K562 (cell line): ENCODE data around the gene UBE2L3. TPM values are rescaled to one million over a fixed set of nuclear protein-coding genes. Genes with fewer than 3 reads are reported as not detected.
A peak's percentile ranks its signal among the peaks of the same experiment; 100 is the strongest.

ENCODE experiments used
- ATAC-seq: fragments of 200-7000 bp; cut with Tn5 transposase; 3 replicates; pipeline ENCODE4 v1.9.1; 2020; ENCODE audit warnings: moderate library complexity
- BruUV-seq: library from RNA; stranded (reverse); fragments of 400-500 nt; replicated peaks from 2 replicates; lab custom pipeline; 2021; lab: Mats Ljungman, UMichigan
- CTCF ChIA-PET: fragments of 300-600 bp; formaldehyde crosslinking; extraction: SDS; loops from one replicate; lab custom pipeline; 2021; ENCODE audit warnings: low intra/inter-chr PET ratio; lab: Yijun Ruan, JAX
- POLR2A ChIA-PET: fragments of 300-600, 350-650 bp; sonication (Branson Sonifier 250); formaldehyde crosslinking; extraction: SDS; loops from one replicate; lab custom pipeline; 2021; ENCODE audit warnings: antibody characterized with exemption, inconsistent platforms; lab: Yijun Ruan, JAX
- DNase-seq, 4 experiments: peaks; one replicate each; pipeline versions ENCODE4 v3.0.0 to v3.0.0-alpha.2; 2011 to 2018; ENCODE audit warnings: low spot score in 3 of 4, mixed read lengths in 3 of 4; ENCODE audit errors: extremely low read depth in 1 of 4
- FAIRE-seq: peaks from 2 replicates; lab custom pipeline; 2011; peaks lifted over from hg19 to GRCh38; lab: Jason Lieb, UNC
- H2AFZ ChIP-seq: 2 replicates; pipeline ENCODE4 v1.6.0; 2011; ENCODE audit warnings: low read depth, low read length, control low read depth, inconsistent platforms
- H3K27ac ChIP-seq: fragments of 200-600 bp; 3 replicates; pipeline ENCODE4 v1.8.0; 2011; ENCODE audit warnings: low read depth, mild to moderate bottlenecking, control low read depth, inconsistent platforms, low read length, moderate library complexity, mixed read lengths; ENCODE audit errors: extremely low read depth
- H3K27me3 ChIP-seq, 2 experiments: fragments of 300-600 bp in 1 of 2; 2 replicates in 1 of 2; 3 replicates in 1 of 2; pipeline versions ENCODE4 v1.6.0 to v1.8.0; 2011; ENCODE audit warnings: inconsistent platforms in 2 of 2, low read length in 2 of 2, mild to moderate bottlenecking in 1 of 2, mixed read lengths in 1 of 2, moderate library complexity in 1 of 2; ENCODE audit not compliant: control insufficient read depth in 2 of 2, insufficient read depth in 2 of 2
- H3K36me3 ChIP-seq: fragments of 300-600 bp; 3 replicates; pipeline ENCODE4 v1.8.0; 2011; ENCODE audit warnings: mild to moderate bottlenecking, low read length, inconsistent platforms; ENCODE audit not compliant: control insufficient read depth, insufficient read depth
- H3K4me1 ChIP-seq, 2 experiments: fragments of 200-600 bp in 1 of 2; replicated peaks in 1 of 2; 2 replicates in 1 of 2; 3 replicates in 1 of 2; pipeline versions ENCODE4 v1.5.1 to v1.8.0; 2011; ENCODE audit warnings: inconsistent platforms in 2 of 2, low read length in 2 of 2, mild to moderate bottlenecking in 1 of 2, mixed read lengths in 1 of 2, moderate library complexity in 1 of 2; ENCODE audit not compliant: control insufficient read depth in 2 of 2, insufficient read depth in 2 of 2
- H3K4me2 ChIP-seq: 2 replicates; pipeline ENCODE4 v1.6.1; 2011; ENCODE audit warnings: low read length, control low read depth, inconsistent platforms, mixed read lengths; ENCODE audit not compliant: insufficient read depth
- H3K4me3 ChIP-seq: fragments of 200-600 bp; sonication (generic), shearing (Covaris generic); 2 replicates; pipeline ENCODE4 v1.5.1; 2016; ENCODE audit warnings: control low read depth, inconsistent platforms
- H3K79me2 ChIP-seq: fragments of 200-600 bp; 3 replicates; pipeline ENCODE4 v1.8.0; 2011; ENCODE audit warnings: low read length, inconsistent platforms; ENCODE audit not compliant: control insufficient read depth, insufficient read depth
- H3K9ac ChIP-seq, 2 experiments: 2 replicates each; pipeline versions ENCODE4 v1.6.0 to v1.6.1; 2011; ENCODE audit warnings: low read depth in 2 of 2, low read length in 2 of 2, control low read depth in 1 of 2, inconsistent platforms in 1 of 2, mild to moderate bottlenecking in 1 of 2, mixed read lengths in 1 of 2; ENCODE audit not compliant: insufficient read depth in 1 of 2
- H3K9me1 ChIP-seq: one replicate; pipeline ENCODE4 v1.6.0; 2011; ENCODE audit warnings: inconsistent platforms, mild to moderate bottlenecking, low read length, moderate library complexity; ENCODE audit not compliant: control insufficient read depth, insufficient read depth
- H3K9me3 ChIP-seq: replicated peaks from 2 replicates; pipeline ENCODE4 v1.5.1; 2011; ENCODE audit warnings: low read depth, low read length, inconsistent platforms; ENCODE audit not compliant: control insufficient read depth, insufficient read depth
- H4K20me1 ChIP-seq: replicated peaks from 2 replicates; pipeline ENCODE4 v1.6.1; 2011; ENCODE audit warnings: low read length, inconsistent platforms, mixed read lengths; ENCODE audit not compliant: control insufficient read depth, insufficient read depth
- CHCHD3 ChIP-seq: fragments of 250-450 bp; sonication (Bioruptor Pico); IDR thresholded peaks from 2 replicates; pipeline ENCODE4 v2.1.2; 2022; ENCODE audit warnings: mild to moderate bottlenecking
- HOXB6 ChIP-seq: fragments of 250-450 bp; sonication (Bioruptor Pico); IDR thresholded peaks from 2 replicates; pipeline ENCODE4 v1.5.1; 2022; ENCODE audit warnings: mild to moderate bottlenecking, borderline replicate concordance
- KDM1A ChIP-seq, 2 experiments: fragments of 450-650 bp; IDR thresholded peaks; 2 replicates each; pipeline ENCODE4 v1.6.1; 2016; ENCODE audit warnings: mild to moderate bottlenecking in 2 of 2
- LARP7 ChIP-seq: fragments of 450-650 bp; IDR thresholded peaks from 2 replicates; pipeline ENCODE4 v1.6.1; 2016
- PYGO2 ChIP-seq: fragments of 450-650 bp; IDR thresholded peaks from 2 replicates; pipeline ENCODE4 v1.6.1; 2016; ENCODE audit warnings: mild to moderate bottlenecking, missing genetic modification characterization, moderate library complexity, missing compliant biosample characterization
- RBBP5 ChIP-seq: fragments of 200-600 bp; sonication (generic); IDR thresholded peaks from 2 replicates; pipeline ENCODE4 v1.6.1; 2012; ENCODE audit warnings: borderline replicate concordance, mild to moderate bottlenecking, low read length, control low read depth, inconsistent platforms; ENCODE audit not compliant: insufficient read depth, poor library complexity, severe bottlenecking
- RFX7 ChIP-seq: fragments of 250-450 bp; sonication (Bioruptor Pico); IDR thresholded peaks from 2 replicates; pipeline ENCODE4 v1.5.1; 2021; ENCODE audit warnings: mild to moderate bottlenecking
- SIN3A ChIP-seq, 2 experiments: fragments of 150-350 bp in 1 of 2; IDR thresholded peaks; 2 replicates each; pipeline ENCODE4 v1.6.1; 2011 to 2016; ENCODE audit warnings: borderline replicate concordance in 2 of 2, low read depth in 2 of 2, low read length in 2 of 2, mild to moderate bottlenecking in 2 of 2, moderate library complexity in 2 of 2; ENCODE audit not compliant: control insufficient read depth in 1 of 2
- SMAD2 ChIP-seq: fragments of 150-350 bp; IDR thresholded peaks from 2 replicates; pipeline ENCODE4 v1.6.1; 2014; ENCODE audit warnings: low read depth, mild to moderate bottlenecking, low read length
- U2AF1 ChIP-seq: fragments of 200-400 bp; formaldehyde crosslinking; optimal IDR thresholded peaks from 2 replicates; pipeline ENCODE3; 2017; ENCODE audit warnings: mild to moderate bottlenecking, low read depth, low read length, moderate library complexity
- ZC3H8 ChIP-seq: fragments of 450-650 bp; IDR thresholded peaks from 2 replicates; pipeline ENCODE4 v1.6.1; 2017
- ZSCAN29 ChIP-seq: fragments of 450-650 bp; IDR thresholded peaks from 2 replicates; pipeline ENCODE4 v1.6.1; 2017
- WGBS: fragments of 100-300 bp; shearing (Covaris generic); methylation state at CpG from one replicate; pipeline ENCODE4 v1.1.6; 2016; ENCODE audit warnings: low coverage, mixed read lengths; ENCODE audit not compliant: insufficient coverage; ENCODE audit errors: missing lambda C conversion rate; 5-methylcytosine and 5-hydroxymethylcytosine counted together
- in situ Hi-C: fragments of 300-500 bp; cut with MboI; formaldehyde crosslinking; loops from 4 replicates; pipeline ENCODE4 v1.15.0; 2018; ENCODE audit warnings: inconsistent platforms, mixed read lengths
- intact Hi-C: fragments of 100-400 bp; cut with micrococcal nuclease; formaldehyde crosslinking; loops from 2 replicates; pipeline ENCODE4 v1.14.2; 2022
- polyA plus RNA-seq, 8 experiments: library from polyadenylated mRNA; depleted of rRNA in 4 of 8; stranded (reverse) in 5 of 8; unstranded in 3 of 8; fragments of >200 nt; fragmentation: Nextera tagmentation in 2 of 8; fragmentation: Illumina TruSeq in 1 of 8; extraction: Ambion mirVana in 2 of 8; extraction: Trizol in 1 of 8; gene quantifications; 2 replicates each; pipeline versions ENCODE4 v1.2.1 to v1.2.3, GENCODE V29; 2011 to 2014; ENCODE audit warnings: inconsistent platforms in 1 of 8, missing spikeins in 1 of 8
- total RNA-seq, 7 experiments: library from RNA; depleted of rRNA in 6 of 7; stranded (reverse); fragments of >200 nt in 6 of 7; fragmentation: Illumina TruSeq in 2 of 7; extraction: Trizol in 2 of 7; gene quantifications; 2 replicates each; pipeline versions ENCODE4 v1.2.1 to v1.2.3, GENCODE V29; 2011 to 2021; ENCODE audit warnings: low replicate concordance in 1 of 7
- TF ChIP-seq, protein P1 (sequence below), 2 experiments: IDR thresholded peaks in 1 of 2; conservative IDR thresholded peaks in 1 of 2; 2 replicates each; pipeline ENCODE4 v1.6.1; 2016; ENCODE audit warnings: low read depth in 2 of 2, mild to moderate bottlenecking in 1 of 2, missing compliant biosample characterization in 1 of 2, missing genetic modification characterization in 1 of 2, moderate library complexity in 1 of 2
- TF ChIP-seq, protein P2 (sequence below): fragments of 250-450 bp; sonication (Bioruptor Pico); IDR thresholded peaks from 2 replicates; pipeline ENCODE4 v1.8.0; 2021; ENCODE audit warnings: moderate library complexity, mild to moderate bottlenecking, inconsistent platforms
- TF ChIP-seq, protein P3 (sequence below): fragments of 450-650 bp; IDR thresholded peaks from 2 replicates; pipeline ENCODE4 v1.6.1; 2016; ENCODE audit warnings: mild to moderate bottlenecking

The UBE2L3 gene
- total and polyA plus RNA-seq, 9 of the 15 experiments (the other 6 are each of a cell fraction or from before 2014, with no cell fraction given) = 215 to 625 (median 285) TPM

DNA sequence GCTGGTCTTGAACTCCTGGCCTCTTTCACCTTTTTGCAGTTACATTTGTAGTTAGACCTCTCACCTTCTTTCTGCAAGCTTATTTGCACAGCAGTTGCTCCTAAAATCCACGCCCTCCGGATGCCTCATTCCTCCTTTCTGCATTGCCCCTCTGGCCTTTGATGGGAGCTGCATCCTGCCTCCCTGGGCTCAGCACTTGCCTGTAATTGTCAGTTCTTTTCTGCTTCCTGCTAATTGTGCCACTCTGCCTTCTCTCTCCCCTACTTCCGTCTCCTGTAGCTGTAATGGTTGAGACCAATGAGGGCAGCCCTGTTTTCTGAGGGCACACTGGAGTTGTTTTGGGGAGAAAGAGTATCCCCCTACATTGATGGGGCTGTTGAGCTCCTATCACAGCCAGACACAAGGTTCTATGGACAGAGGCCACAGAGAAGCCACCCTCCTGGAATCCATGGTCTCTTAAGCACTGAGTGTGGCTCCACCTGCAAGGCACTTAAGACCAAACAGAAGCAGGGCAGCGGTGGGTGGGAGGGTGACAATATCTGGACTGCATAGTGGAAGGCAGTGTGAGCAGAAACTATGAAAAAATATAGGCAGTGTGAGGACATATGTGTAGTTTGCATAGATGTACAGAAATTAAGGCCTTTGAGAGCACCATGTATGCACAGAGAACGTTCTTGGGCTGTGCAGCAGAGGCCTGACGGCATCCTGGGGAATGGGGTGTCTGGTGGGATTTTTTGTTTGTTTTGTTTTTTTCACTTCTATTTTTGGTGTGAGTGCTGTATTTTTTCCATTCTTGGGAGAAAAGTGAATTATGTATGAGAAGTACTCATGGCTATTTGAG, 31.8 kb downstream of the UBE2L3 start:
- BruUV-seq = TSS peak; percentile 15
- peaks cover 12% of the 10 kb centered on the region for H3K9me1 ChIP-seq
- peak overlapping the region in 1 of 2 experiments; percentile 62; a peak in 1 of 4 replicates for H3K9ac ChIP-seq
- 70% methylated on average over 6 of the region's 6 CpGs for WGBS
- H3K27ac ChIP-seq = no peak overlapping the region
- ChIA-PET CTCF (no interaction called here), POLR2A (interaction anchor here (75.5 to 76.8 kb wide), 2 partner anchors 10 to 20 kb away, joined by 4622 read pairs; partner anchors contain the start of genes CCDC116, SDF2L1 and YDJC)
- H3K36me3 ChIP-seq = peaks cover 69% of the 10 kb centered on the region
- H3K4me2 ChIP-seq = no peak overlapping the region
- peak in 1 of 4 experiments; percentile 47 for DNase-seq
- H3K4me1 ChIP-seq = peaks cover 0 to 7% of the 10 kb centered on the region in 2 experiments; a peak in 3 of 5 replicates
- no peak overlapping the region for H2AFZ ChIP-seq
- in situ Hi-C loops (no loop called here), intact Hi-C loops (no loop called here)
- H4K20me1 ChIP-seq = peaks cover 41% of the 10 kb centered on the region
- H3K4me3 ChIP-seq = no peak overlapping the region
- peak; percentile 8; the same call in 2 of the 3 replicates for ATAC-seq
- FAIRE-seq = no peak
- no peaks in the 10 kb centered on the region for H3K9me3 ChIP-seq
- peaks cover 94% of the 10 kb centered on the region for H3K79me2 ChIP-seq
- H3K27me3 ChIP-seq = peaks cover 0 to 2% of the 10 kb centered on the region in 2 experiments; a peak in 1 of 5 replicates
- TF ChIP-seq U2AF1 (no peak), RFX7 (CRISPR knock-in tag) (no peak), KDM1A (IDR thresholded peaks at IDR 0.05) (no peak), ZC3H8 (no peak), RBBP5 (no peak), SMAD2 (0 out of 2 replicates have a peak, but pooled peaks have one; percentile 15), CHCHD3 (CRISPR knock-in tag) (0 out of 2 replicates have a peak, but pooled peaks have one; percentile 44), SIN3A (IDR thresholded peaks at IDR 0.05; ENCODE audit: borderline replicate concordance in 2 of 2, control insufficient read depth in 1 of 2, low read depth in 2 of 2, low read length in 2 of 2) (peak in 1 of 2 experiments; percentile 59; a peak in 1 of 4 replicates), HOXB6 (CRISPR knock-in tag) (no peak), ZSCAN29 (no peak), LARP7 (no peak), PYGO2 (tag) (no peak)
- TF ChIP-seq, protein P1, sequence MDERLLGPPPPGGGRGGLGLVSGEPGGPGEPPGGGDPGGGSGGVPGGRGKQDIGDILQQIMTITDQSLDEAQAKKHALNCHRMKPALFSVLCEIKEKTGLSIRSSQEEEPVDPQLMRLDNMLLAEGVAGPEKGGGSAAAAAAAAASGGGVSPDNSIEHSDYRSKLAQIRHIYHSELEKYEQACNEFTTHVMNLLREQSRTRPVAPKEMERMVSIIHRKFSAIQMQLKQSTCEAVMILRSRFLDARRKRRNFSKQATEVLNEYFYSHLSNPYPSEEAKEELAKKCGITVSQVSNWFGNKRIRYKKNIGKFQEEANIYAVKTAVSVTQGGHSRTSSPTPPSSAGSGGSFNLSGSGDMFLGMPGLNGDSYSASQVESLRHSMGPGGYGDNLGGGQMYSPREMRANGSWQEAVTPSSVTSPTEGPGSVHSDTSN (CRISPR knock-in tag; IDR thresholded peaks at IDR 0.05; ENCODE audit: low read depth) = peak; percentile 39; the same call in 1 of the 2 replicates
- TF ChIP-seq, protein P1 (tag; conservative IDR thresholded peaks at IDR 0.05; ENCODE audit: low read depth) = no peak
- TF ChIP-seq, protein P2, sequence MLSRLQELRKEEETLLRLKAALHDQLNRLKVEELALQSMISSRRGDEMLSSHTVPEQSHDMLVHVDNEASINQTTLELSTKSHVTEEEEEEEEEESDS = no peak
- TF ChIP-seq, protein P3, sequence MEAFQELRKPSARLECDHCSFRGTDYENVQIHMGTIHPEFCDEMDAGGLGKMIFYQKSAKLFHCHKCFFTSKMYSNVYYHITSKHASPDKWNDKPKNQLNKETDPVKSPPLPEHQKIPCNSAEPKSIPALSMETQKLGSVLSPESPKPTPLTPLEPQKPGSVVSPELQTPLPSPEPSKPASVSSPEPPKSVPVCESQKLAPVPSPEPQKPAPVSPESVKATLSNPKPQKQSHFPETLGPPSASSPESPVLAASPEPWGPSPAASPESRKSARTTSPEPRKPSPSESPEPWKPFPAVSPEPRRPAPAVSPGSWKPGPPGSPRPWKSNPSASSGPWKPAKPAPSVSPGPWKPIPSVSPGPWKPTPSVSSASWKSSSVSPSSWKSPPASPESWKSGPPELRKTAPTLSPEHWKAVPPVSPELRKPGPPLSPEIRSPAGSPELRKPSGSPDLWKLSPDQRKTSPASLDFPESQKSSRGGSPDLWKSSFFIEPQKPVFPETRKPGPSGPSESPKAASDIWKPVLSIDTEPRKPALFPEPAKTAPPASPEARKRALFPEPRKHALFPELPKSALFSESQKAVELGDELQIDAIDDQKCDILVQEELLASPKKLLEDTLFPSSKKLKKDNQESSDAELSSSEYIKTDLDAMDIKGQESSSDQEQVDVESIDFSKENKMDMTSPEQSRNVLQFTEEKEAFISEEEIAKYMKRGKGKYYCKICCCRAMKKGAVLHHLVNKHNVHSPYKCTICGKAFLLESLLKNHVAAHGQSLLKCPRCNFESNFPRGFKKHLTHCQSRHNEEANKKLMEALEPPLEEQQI = no peak
